Vagina (tissue), 2 donors: Measurements from ENCODE around the gene TJP3. TPM values are rescaled to one million over a fixed set of nuclear protein-coding genes. Genes with fewer than 3 reads are reported as not detected.

Experiments
- DNase-seq, 2 donors: peaks; one replicate each; pipeline ENCODE4 v3.0.0-alpha.2; 2017; ENCODE audit errors: extremely low spot score in 2 of 2
- H3K27ac ChIP-seq: fragments of 200-600 bp; sonication (generic); one replicate; pipeline ENCODE4 v1.5.1; 2019
- H3K27me3 ChIP-seq: fragments of 200-600 bp; sonication (generic); one replicate; pipeline ENCODE4 v1.5.1; 2019
- H3K36me3 ChIP-seq, 2 donors: fragments of 200-600 bp; sonication (generic); one replicate each; pipeline ENCODE4 v1.5.1; 2017 to 2019
- H3K4me1 ChIP-seq: fragments of 200-600 bp; sonication (generic); one replicate; pipeline ENCODE4 v1.5.1; 2019
- H3K4me3 ChIP-seq, 2 donors: fragments of 200-600 bp; sonication (generic); 1 replicate in 1 of 2; 2 replicates in 1 of 2; pipeline ENCODE4 v1.5.1; 2016 to 2019
- H3K9me3 ChIP-seq: fragments of 200-600 bp; sonication (generic); one replicate; pipeline ENCODE4 v1.5.1; 2019
- CTCF ChIP-seq, 3 experiments: fragments of 450-650 bp in 2 of 3; fragments of 200-600 bp in 1 of 3; sonication (generic) in 1 of 3; IDR thresholded peaks; one replicate each; pipeline ENCODE4 v1.5.1; 2017 to 2019; ENCODE audit warnings: antibody characterized with exemption in 3 of 3, mild to moderate bottlenecking in 2 of 3, moderate library complexity in 2 of 3
- POLR2A ChIP-seq, 2 donors: fragments of 450-650 bp; IDR thresholded peaks; one replicate each; pipeline ENCODE4 v1.6.1; 2017; ENCODE audit warnings: antibody characterized with exemption in 2 of 2, mild to moderate bottlenecking in 2 of 2, moderate library complexity in 2 of 2
- POLR2AphosphoS5 ChIP-seq, 2 donors: sonication (generic); formaldehyde crosslinking; IDR thresholded peaks; one replicate each; pipeline ENCODE4 v1.9.0; 2017; ENCODE audit warnings: antibody characterized with exemption in 2 of 2, mild to moderate bottlenecking in 2 of 2, low read depth in 1 of 2; ENCODE audit not compliant: insufficient read depth in 1 of 2
- intact Hi-C: fragments of 100-400 bp; cut with DNase I; formaldehyde crosslinking; loops from one replicate; pipeline ENCODE4 v1.15.1; 2023
- total RNA-seq: library from RNA; depleted of rRNA; stranded (reverse); fragments of >200 nt; gene quantifications from one replicate; pipeline ENCODE4 v1.2.3, GENCODE V29; 2016

The TJP3 gene
- total RNA-seq, 1 donor from 2014 or later, result 17.7 TPM

GRCh38 chr19:3738477-3739220 is 30.5 kb downstream of the TJP3 start:
- Histone ChIP-seq H3K9me3 (no peaks in the 10 kb centered on the region), H3K36me3 (no peaks in the 10 kb centered on the region), H3K4me3 (no peak overlapping the region), H3K4me1 (no peaks in the 10 kb centered on the region), H3K27me3 (no peaks in the 10 kb centered on the region), H3K27ac (no peak overlapping the region)
- TF ChIP-seq CTCF (IDR thresholded peaks at IDR 0.05) (no peak), POLR2AphosphoS5 (IDR thresholded peaks at IDR 0.05; ENCODE audit: insufficient read depth in 1 of 2, low read depth in 1 of 2) (no peak), POLR2A (IDR thresholded peaks at IDR 0.05) (no peak)
- intact Hi-C loops, result no loop called here
- no peak for DNase-seq

- intact Hi-C loops, result no loop called here
- no peak for DNase-seq
- H3K27me3 ChIP-seq, result no peaks in the 10 kb centered on the region
- no peaks in the 10 kb centered on the region for H3K4me1 ChIP-seq
- no peak overlapping the region for H3K4me3 ChIP-seq
- H3K36me3 ChIP-seq, result no peaks in the 10 kb centered on the region
- TF ChIP-seq CTCF (IDR thresholded peaks at IDR 0.05), result no peak
- no peaks in the 10 kb centered on the region for H3K9me3 ChIP-seq
- no peak overlapping the region for H3K27ac ChIP-seq
These were observed 32.2 kb downstream of the TJP3 start for GRCh38 chr19:3740431-3740830.

GRCh38 chr19:3743486-3743885 is 35.3 kb downstream of the TJP3 start:
- intact Hi-C loops, result no loop called here
- no peaks in the 10 kb centered on the region for H3K9me3 ChIP-seq

DNA sequence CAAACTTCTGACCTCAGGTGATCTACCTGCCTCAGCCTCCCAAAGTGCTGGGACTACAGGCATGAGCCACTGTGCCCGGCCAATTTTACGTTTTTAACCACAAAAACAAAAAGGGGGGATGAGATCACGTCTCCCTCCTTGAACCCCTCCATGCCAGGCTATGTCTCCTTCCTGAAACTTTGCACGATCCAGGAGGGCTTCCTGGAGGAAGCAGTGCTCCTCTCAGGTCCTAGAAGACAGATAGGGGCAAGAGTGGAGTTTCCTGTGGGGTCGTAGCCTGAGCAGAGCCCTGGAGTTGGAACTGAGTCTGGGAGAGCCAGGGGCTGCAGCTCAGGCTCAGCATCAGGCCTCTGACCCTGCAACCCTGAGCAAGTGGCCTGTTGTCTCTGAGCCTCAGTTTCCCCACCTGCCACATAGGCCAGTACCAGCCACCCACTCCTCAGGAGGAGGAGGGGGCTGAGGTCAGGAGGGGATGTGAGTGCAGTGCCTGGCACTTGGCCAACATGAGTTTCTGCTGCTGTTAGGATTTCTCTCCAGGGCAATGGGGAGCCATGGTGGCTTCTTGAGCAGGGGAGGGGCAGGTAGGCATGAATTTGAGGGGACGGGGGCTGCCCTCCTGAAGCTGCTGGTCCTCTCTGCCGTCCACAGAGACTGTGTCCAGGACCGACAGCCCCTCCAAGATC is 37.3 kb downstream of the TJP3 start:
- H3K4me1 ChIP-seq, result no peaks in the 10 kb centered on the region
- H3K4me3 ChIP-seq, result no peak overlapping the region
- TF ChIP-seq CTCF (IDR thresholded peaks at IDR 0.05), result no peak
- TF ChIP-seq POLR2AphosphoS5 (IDR thresholded peaks at IDR 0.05; ENCODE audit: insufficient read depth in 1 of 2, low read depth in 1 of 2), result no peak
- no peak for TF ChIP-seq POLR2A (IDR thresholded peaks at IDR 0.05)
- H3K27me3 ChIP-seq, result no peaks in the 10 kb centered on the region
- DNase-seq, result no peak
- peaks cover 0 to 8% of the 10 kb centered on the region in 2 donors for H3K36me3 ChIP-seq
- H3K27ac ChIP-seq, result no peak overlapping the region
- intact Hi-C loops, result no loop called here
- no peaks in the 10 kb centered on the region for H3K9me3 ChIP-seq

More at GRCh38 chr19:3743486-3743885, 35.3 kb downstream of the TJP3 start:
- Histone ChIP-seq H3K36me3 (no peaks in the 10 kb centered on the region), H3K4me3 (no peak overlapping the region), H3K27me3 (no peaks in the 10 kb centered on the region), H3K27ac (no peak overlapping the region), H3K4me1 (no peaks in the 10 kb centered on the region)
- TF ChIP-seq POLR2A (IDR thresholded peaks at IDR 0.05), result no peak
- no peak for TF ChIP-seq CTCF (IDR thresholded peaks at IDR 0.05)
- TF ChIP-seq POLR2AphosphoS5 (IDR thresholded peaks at IDR 0.05; ENCODE audit: insufficient read depth in 1 of 2, low read depth in 1 of 2), result no peak
- DNase-seq, result no peak
